AG10803 (cell line): Measurements from ENCODE around the gene TTC23.

Source experiments
- DNase-seq: peaks from one replicate; pipeline ENCODE4 v3.0.0; 2010; ENCODE audit warnings: low read depth
- H3K4me3 ChIP-seq: 2 replicates; pipeline ENCODE4 v1.5.1; 2011; ENCODE audit warnings: mild to moderate bottlenecking, low read length, control low read depth
- TF ChIP-seq, protein P1 (sequence below): conservative IDR thresholded peaks from 2 replicates; pipeline ENCODE4 v1.5.1; 2011; ENCODE audit warnings: mild to moderate bottlenecking, low read length, control low read depth, inconsistent platforms

The TTC23 gene

DNA sequence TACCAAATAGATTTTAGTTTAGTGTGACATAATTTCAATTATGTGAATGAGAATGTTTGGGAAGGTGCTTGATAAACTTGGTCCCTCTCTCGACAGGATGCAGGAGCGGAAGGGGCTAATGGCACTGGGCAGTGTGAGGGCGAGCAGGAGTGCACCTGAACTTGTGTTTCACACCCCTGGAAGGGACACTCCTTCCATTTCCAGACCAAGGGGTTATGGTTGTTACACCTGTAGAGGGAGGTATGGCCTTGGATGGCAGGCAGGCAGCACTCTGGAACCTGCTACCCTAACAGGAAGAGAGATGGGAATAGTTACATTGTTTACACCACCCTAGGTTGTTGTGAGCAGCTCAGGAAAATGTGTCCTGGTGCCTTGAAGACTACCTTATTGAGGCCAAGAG is 122.5 kb downstream of the TTC23 start:
- TF ChIP-seq, protein P1, sequence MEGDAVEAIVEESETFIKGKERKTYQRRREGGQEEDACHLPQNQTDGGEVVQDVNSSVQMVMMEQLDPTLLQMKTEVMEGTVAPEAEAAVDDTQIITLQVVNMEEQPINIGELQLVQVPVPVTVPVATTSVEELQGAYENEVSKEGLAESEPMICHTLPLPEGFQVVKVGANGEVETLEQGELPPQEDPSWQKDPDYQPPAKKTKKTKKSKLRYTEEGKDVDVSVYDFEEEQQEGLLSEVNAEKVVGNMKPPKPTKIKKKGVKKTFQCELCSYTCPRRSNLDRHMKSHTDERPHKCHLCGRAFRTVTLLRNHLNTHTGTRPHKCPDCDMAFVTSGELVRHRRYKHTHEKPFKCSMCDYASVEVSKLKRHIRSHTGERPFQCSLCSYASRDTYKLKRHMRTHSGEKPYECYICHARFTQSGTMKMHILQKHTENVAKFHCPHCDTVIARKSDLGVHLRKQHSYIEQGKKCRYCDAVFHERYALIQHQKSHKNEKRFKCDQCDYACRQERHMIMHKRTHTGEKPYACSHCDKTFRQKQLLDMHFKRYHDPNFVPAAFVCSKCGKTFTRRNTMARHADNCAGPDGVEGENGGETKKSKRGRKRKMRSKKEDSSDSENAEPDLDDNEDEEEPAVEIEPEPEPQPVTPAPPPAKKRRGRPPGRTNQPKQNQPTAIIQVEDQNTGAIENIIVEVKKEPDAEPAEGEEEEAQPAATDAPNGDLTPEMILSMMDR, result no peak
- no peak for DNase-seq
- H3K4me3 ChIP-seq, result no peak overlapping the region

DNA sequence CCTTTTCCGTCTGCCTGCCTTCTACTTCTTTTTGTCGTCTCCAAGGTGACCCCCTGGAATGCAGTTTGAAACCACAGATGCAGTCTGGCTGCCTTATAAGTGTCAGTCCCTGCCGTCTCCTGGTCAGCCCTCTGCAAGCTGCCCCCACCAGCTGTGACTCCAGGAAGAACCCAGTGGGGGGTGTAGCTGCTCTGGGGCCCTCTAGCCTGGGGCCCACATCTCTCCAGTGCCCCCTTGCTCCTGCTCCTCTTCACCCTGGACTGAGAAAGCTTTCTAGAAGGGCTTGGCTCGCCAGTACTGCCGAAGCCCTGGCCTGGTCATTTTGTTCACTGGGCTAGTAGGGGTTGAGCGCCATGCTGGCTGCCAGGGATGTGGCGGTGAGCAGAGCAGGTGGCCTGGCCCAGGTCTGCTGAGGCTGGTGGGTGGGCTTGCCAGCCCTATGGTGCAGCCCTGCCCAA is 123.2 kb downstream of the TTC23 start:
- TF ChIP-seq, protein P1, result no peak
- H3K4me3 ChIP-seq, result no peak overlapping the region
- DNase-seq, result no peak

DNA sequence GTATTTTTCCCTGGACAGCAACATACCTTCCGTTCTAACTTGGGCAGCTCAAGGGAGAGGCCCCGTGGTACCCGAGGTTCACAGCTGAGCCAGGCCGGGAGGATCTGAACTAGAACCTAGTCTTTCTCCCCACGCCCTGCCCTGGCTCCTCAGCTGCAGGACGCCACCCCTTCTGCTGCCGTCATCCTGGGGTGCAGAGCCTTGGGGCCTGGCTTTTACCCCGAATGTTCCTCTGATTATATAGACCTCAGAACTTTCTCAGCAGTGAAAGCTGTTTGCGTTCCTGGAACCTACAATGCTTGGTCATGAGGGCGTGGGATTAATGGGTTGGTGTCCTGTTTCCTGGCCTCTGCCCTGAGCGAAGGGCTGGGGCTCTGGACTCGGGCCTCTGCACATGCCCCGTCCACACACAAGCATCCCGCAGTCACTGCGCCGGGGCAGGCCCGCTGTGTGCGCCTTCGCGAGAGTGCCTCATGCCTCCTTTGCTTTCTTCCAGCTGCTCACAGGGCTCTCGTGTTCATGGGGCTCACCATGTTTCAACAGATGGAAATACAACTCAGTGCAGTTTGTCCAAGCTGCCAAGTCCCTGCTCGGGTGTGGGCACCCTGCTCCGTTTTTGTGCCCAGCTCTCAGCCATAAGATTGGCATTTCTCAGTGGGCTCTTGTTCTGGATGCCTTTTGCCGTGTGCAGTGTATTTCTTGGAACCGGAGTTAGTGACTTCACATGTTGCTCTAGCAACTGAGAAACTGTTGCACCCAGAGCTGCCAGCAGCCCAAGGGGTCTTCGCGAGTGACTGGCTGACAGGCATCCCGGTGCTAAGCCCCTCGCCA is 124.1 kb downstream of the TTC23 start:
- TF ChIP-seq, protein P1, result no peak
- DNase-seq, result no peak
- no peak overlapping the region for H3K4me3 ChIP-seq

DNA sequence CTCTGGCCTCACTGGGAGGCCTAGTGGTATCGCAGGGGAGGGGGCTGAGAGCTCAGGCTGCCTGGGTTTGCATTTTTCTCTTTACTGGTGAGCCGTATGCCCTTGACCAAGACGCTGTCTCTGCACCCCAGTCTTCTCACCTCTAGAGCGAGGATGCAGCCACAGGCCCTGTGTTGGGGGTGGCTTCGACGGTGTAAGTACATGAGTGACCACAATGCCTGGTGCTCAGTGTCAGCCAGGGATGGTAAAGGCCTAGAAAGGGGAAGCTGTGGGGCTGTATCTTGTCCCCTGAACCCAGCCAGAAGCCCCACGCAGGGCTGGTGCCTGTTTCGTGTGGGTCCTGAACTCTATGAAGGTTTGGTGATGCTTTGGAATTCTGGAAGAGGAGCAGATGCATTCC is 124.7 kb downstream of the TTC23 start:
- H3K4me3 ChIP-seq, result no peak overlapping the region
- no peak for DNase-seq
- TF ChIP-seq, protein P1, result no peak

DNA sequence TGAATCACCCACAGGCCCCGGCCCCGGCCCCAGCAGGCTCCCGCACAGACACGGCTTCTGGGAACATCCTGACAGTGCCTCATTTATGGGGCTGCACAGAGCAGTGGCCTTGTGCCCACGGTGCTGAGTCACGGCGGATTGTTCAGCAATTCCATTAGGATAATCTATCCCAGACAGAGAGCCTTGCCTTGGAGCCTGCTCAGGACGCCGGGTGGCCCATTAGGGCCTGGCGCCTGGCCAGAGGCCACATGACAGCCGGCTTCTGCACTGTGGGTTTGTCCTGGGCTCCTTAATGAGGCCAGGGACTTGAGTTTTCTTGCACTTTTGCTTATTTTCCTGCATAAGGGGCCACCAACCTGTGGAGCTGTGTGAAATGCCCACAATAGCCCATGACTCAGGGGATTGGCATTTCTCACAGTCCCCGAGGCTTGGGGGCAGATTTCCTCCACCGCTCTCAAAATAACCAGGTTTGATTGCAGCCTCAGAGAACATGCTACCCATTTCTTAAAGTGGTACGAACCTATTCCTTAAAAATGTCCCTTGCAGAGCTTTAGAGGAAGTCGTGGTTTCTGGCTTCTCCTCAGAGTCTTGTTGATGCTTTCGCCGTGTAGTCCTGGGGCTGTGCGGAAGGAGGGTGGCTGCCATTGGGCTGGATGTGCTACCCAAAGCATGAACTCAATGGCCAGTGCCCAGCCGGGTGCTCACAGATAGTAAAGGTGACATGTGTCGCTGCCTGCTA is 125.5 kb downstream of the TTC23 start:
- TF ChIP-seq, protein P1, result no peak
- DNase-seq, result peak; percentile 97
- peak overlapping the region; percentile 38 for H3K4me3 ChIP-seq

DNA sequence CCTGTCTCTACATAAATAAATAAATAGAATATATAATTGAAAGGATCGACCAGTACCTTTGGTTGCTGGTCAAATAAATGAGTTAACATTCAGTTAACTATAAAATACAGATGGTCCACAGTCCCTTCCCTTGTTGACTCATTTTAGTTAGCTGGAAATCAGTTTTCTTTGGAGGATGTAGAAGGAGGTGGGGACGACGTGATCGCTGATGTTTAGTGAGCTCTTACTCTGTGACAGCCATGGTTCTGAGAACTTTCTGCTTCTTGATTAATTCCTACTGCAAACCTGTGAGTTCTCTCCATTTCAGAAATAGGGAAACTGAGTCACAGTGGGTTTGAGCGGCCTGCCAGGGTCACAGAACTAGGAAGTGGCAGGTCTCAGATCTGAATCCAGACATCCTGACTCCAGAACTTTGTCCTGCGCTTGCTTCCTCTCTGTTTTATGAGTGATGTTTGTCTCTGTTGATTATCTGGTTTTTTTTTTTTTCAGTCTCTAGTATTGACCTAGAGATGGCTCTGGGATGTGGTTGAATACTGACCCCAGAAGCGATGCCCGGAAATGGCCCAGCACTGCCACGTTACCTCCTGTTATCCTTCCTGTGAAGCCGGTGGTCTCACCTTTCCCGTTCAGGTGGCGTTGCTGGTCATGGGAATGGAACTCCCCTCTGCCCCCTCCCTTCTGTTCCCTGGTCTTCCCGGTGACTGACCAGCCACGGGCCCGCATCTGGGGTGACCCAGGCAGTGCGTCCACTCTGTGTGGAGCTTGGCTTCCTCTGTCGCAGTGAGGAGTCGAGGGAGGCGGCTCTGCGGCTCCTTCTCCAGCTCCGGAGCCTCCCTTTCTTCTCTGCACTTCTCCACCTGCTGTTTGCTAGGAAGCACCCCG is 126.3 kb downstream of the TTC23 start:
- peak overlapping the region; percentile 38 for H3K4me3 ChIP-seq
- TF ChIP-seq, protein P1, result no peak
- no peak for DNase-seq
